HCT116 (cell line): ENCODE measurements around the gene SKP2.

ENCODE experiments used
- CBX3 ChIP-seq: IDR thresholded peaks from 2 replicates; pipeline ENCODE4 v1.6.1; 2012; ENCODE audit warnings: low read depth
- EGR1 ChIP-seq: IDR thresholded peaks from 2 replicates; pipeline ENCODE4 v1.6.1; 2012; ENCODE audit warnings: low read depth
- ELF1 ChIP-seq: IDR thresholded peaks from 2 replicates; pipeline ENCODE4 v1.6.1; 2012; ENCODE audit warnings: low read depth, borderline replicate concordance
- EZH2 ChIP-seq: fragments of 200-600 bp; sonication (generic); IDR thresholded peaks from 2 replicates; pipeline ENCODE4 v1.6.1; 2017; ENCODE audit warnings: antibody characterized with exemption, mixed run types
- FOSL1 ChIP-seq: IDR thresholded peaks from 2 replicates; pipeline ENCODE4 v1.6.1; 2012; ENCODE audit warnings: low read depth
- POLR2A ChIP-seq: IDR thresholded peaks from 2 replicates; pipeline ENCODE4 v1.7.0; 2011; ENCODE audit warnings: borderline replicate concordance; ENCODE audit not compliant: insufficient read depth, insufficient read length; ENCODE audit errors: extremely low read depth
- POLR2AphosphoS5 ChIP-seq: IDR thresholded peaks from 2 replicates; pipeline ENCODE4 v1.6.1; 2011; ENCODE audit warnings: mild to moderate bottlenecking, low read depth, low read length, moderate library complexity
- RAD21 ChIP-seq: IDR thresholded peaks from 2 replicates; pipeline ENCODE4 v1.6.1; 2012; ENCODE audit warnings: low read depth, mild to moderate bottlenecking
- YY1 ChIP-seq: IDR thresholded peaks from 2 replicates; pipeline ENCODE4 v1.6.1; 2011; ENCODE audit warnings: low read length, low read depth, moderate library complexity, mild to moderate bottlenecking; ENCODE audit not compliant: insufficient replicate concordance; ENCODE audit errors: extremely low read depth
- TF ChIP-seq, protein P1 (sequence below), 3 experiments: fragments of 200-600 bp in 1 of 3; sonication (generic) in 1 of 3; IDR thresholded peaks in 2 of 3; conservative IDR thresholded peaks in 1 of 3; 2 replicates each; pipeline ENCODE4 v1.5.1; 2012 to 2017; ENCODE audit warnings: low read depth in 2 of 3, low read length in 2 of 3, antibody characterized with exemption in 1 of 3, borderline replicate concordance in 1 of 3, control low read depth in 1 of 3, mild to moderate bottlenecking in 1 of 3, mixed read lengths in 1 of 3, mixed run types in 1 of 3, moderate library complexity in 1 of 3; ENCODE audit not compliant: insufficient read depth in 1 of 3
- TF ChIP-seq, protein P2 (sequence below): IDR thresholded peaks from 2 replicates; pipeline ENCODE4 v1.6.1; 2012; ENCODE audit warnings: low read depth

DNA sequence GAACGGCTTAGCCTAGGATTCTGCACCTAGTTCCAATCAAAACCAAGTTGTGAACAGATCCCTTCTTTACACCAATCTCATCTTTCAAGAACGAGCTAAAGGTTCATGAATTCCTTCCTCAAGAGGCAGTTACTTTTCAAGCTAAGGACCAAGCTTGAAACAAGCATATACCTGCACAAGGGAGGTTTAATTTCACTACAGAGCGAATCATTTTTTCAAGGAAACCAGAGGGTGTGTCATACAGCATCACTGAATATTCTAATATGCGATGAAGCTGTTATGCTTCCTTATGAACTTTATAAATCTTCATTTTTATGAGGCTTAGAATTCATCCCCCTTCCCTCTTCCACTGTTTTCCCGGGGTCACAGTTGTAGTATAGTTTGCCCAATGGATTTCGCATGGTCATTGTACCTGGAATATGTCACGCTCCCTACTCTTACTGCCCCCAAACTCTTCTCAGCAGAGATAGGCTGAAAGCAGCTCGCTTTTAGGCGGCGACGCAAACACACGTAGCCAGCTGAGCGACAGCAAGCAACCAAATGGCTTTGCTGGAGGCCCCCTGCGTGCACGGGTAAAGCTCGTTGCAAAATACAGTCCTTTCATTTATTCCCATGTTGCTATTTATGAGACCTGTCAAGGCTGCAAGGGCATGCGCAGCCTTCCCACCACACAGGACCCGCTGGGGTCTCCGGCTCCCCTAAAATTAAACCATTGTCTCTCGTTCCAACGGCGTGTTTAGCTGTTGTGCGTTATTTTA is 1.1 kb upstream of the SKP2 start:
- TF ChIP-seq YY1, result no peak
- TF ChIP-seq POLR2AphosphoS5, result no peak
- TF ChIP-seq, protein P1, sequence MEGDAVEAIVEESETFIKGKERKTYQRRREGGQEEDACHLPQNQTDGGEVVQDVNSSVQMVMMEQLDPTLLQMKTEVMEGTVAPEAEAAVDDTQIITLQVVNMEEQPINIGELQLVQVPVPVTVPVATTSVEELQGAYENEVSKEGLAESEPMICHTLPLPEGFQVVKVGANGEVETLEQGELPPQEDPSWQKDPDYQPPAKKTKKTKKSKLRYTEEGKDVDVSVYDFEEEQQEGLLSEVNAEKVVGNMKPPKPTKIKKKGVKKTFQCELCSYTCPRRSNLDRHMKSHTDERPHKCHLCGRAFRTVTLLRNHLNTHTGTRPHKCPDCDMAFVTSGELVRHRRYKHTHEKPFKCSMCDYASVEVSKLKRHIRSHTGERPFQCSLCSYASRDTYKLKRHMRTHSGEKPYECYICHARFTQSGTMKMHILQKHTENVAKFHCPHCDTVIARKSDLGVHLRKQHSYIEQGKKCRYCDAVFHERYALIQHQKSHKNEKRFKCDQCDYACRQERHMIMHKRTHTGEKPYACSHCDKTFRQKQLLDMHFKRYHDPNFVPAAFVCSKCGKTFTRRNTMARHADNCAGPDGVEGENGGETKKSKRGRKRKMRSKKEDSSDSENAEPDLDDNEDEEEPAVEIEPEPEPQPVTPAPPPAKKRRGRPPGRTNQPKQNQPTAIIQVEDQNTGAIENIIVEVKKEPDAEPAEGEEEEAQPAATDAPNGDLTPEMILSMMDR (IDR thresholded peaks at IDR 0.05 in 2 of 3, conservative IDR thresholded peaks at IDR 0.05 in 1 of 3; ENCODE audit: borderline replicate concordance in 1 of 3, insufficient read depth in 1 of 3, low read depth in 2 of 3, low read length in 2 of 3), result no peak
- no peak for TF ChIP-seq POLR2A
- no peak for TF ChIP-seq EZH2
- TF ChIP-seq CBX3, result no peak
- TF ChIP-seq EGR1, result no peak
- TF ChIP-seq, protein P2, sequence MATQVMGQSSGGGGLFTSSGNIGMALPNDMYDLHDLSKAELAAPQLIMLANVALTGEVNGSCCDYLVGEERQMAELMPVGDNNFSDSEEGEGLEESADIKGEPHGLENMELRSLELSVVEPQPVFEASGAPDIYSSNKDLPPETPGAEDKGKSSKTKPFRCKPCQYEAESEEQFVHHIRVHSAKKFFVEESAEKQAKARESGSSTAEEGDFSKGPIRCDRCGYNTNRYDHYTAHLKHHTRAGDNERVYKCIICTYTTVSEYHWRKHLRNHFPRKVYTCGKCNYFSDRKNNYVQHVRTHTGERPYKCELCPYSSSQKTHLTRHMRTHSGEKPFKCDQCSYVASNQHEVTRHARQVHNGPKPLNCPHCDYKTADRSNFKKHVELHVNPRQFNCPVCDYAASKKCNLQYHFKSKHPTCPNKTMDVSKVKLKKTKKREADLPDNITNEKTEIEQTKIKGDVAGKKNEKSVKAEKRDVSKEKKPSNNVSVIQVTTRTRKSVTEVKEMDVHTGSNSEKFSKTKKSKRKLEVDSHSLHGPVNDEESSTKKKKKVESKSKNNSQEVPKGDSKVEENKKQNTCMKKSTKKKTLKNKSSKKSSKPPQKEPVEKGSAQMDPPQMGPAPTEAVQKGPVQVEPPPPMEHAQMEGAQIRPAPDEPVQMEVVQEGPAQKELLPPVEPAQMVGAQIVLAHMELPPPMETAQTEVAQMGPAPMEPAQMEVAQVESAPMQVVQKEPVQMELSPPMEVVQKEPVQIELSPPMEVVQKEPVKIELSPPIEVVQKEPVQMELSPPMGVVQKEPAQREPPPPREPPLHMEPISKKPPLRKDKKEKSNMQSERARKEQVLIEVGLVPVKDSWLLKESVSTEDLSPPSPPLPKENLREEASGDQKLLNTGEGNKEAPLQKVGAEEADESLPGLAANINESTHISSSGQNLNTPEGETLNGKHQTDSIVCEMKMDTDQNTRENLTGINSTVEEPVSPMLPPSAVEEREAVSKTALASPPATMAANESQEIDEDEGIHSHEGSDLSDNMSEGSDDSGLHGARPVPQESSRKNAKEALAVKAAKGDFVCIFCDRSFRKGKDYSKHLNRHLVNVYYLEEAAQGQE, result no peak
- TF ChIP-seq RAD21, result no peak
- TF ChIP-seq FOSL1, result no peak
- no peak for TF ChIP-seq ELF1
